Measurements from ENCODE around the gene ZBTB5.

DNA sequence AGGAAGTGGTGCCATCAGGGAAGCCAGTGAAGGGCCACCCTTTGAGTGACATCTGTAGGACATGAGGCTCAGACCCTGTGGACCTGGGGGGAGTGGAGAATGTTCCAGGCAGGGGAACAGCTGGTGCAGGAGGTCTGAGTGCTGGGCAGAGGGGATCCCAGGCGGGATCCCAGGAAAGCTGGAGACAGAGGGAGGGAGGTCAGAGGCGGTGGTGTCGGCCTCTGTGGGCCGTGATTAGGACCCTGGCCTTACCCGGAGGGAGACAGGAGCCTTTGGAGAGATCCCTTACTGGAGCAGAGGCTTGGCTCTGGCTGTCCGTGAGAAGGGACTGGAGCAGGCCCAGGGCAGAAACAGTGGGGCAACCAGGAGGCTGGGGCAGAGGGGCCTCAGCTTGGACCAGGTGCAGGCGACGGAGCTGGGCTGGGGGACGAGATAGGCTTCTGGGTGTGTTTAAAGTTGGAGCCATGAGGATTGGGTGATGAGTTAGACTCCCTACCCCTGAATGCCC is 54.8 kb downstream of the ZBTB5 start:
- TF ChIP-seq POLR2A (IDR thresholded peaks at IDR 0.05; ENCODE audit: low read depth, low read length) (no peak), CTCF (conservative IDR thresholded peaks at IDR 0.05; ENCODE audit: low read depth, low read length) (no peak), RAD21 (IDR thresholded peaks at IDR 0.05; ENCODE audit: low read length) (no peak)
- TF ChIP-seq, protein P1, sequence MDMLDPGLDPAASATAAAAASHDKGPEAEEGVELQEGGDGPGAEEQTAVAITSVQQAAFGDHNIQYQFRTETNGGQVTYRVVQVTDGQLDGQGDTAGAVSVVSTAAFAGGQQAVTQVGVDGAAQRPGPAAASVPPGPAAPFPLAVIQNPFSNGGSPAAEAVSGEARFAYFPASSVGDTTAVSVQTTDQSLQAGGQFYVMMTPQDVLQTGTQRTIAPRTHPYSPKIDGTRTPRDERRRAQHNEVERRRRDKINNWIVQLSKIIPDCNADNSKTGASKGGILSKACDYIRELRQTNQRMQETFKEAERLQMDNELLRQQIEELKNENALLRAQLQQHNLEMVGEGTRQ (IDR thresholded peaks at IDR 0.05; ENCODE audit: low read depth, low read length) = no peak

All from IMR-90 (cell line).